ENCODE results near the gene ZNF25.
"Not testable (repeated sequence)": the region's sequence is repeated elsewhere in the genome, so short reads cannot be mapped to it uniquely, and the experiment has no call there.

The ZNF25 gene

DNA sequence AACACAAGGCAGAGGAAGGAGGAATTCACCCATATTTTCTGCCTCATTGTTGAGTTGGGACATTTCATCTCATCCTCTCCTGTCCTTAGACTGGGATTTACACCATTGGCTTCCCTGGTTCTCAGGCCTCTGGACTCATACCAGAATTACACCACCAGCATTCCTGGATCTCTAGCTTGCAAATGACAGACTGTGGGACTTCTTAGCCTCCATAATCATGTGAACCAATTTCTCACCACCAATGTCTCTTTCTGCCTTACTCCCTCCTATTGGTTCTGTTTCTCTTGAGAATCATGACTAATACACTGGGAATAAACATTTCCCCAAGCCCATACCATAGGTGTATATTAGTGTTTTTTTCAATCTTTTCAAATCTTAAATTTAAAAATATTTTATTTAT lies 31.1 kb upstream of the ZNF25 start:
- H3F3A ChIP-seq (ENCODE audit: low read depth): no peaks in the 10 kb centered on the region
- H2AFZ ChIP-seq (ENCODE audit: low read length): no peak overlapping the region
- no peak overlapping the region for H3K4me2 ChIP-seq (ENCODE audit: low read depth, low read length, poor library complexity, severe bottlenecking)
- no peak overlapping the region for H3K4me3 ChIP-seq (ENCODE audit: low read length, poor library complexity, severe bottlenecking)
- no peaks in the 10 kb centered on the region for H3K9me3 ChIP-seq (ENCODE audit: insufficient read depth, low read depth, low read length)
- H3K36me3 ChIP-seq (ENCODE audit: insufficient read depth, low read length): no peaks in the 10 kb centered on the region
- no peaks in the 10 kb centered on the region for H3K27me3 ChIP-seq (ENCODE audit: insufficient read depth, low read length, poor library complexity, severe bottlenecking)
- H3K9me2 ChIP-seq (replicated peaks; ENCODE audit: low read depth, low read length): no peaks in the 10 kb centered on the region
- no peak overlapping the region for H3K9ac ChIP-seq (ENCODE audit: low read depth, low read length, poor library complexity, severe bottlenecking)
- H4K20me1 ChIP-seq (ENCODE audit: insufficient read depth, low read length, poor library complexity, severe bottlenecking): peaks cover 8% of the 10 kb centered on the region
- peaks cover 12% of the 10 kb centered on the region for H3K4me1 ChIP-seq (ENCODE audit: insufficient read depth, low read length, poor library complexity, severe bottlenecking)
- H3K79me2 ChIP-seq (ENCODE audit: insufficient read depth, low read length): peaks cover 16% of the 10 kb centered on the region
- no peak for TF ChIP-seq EZH2phosphoT487 (IDR thresholded peaks at IDR 0.05; ENCODE audit: borderline replicate concordance)
- TF ChIP-seq, protein P1, sequence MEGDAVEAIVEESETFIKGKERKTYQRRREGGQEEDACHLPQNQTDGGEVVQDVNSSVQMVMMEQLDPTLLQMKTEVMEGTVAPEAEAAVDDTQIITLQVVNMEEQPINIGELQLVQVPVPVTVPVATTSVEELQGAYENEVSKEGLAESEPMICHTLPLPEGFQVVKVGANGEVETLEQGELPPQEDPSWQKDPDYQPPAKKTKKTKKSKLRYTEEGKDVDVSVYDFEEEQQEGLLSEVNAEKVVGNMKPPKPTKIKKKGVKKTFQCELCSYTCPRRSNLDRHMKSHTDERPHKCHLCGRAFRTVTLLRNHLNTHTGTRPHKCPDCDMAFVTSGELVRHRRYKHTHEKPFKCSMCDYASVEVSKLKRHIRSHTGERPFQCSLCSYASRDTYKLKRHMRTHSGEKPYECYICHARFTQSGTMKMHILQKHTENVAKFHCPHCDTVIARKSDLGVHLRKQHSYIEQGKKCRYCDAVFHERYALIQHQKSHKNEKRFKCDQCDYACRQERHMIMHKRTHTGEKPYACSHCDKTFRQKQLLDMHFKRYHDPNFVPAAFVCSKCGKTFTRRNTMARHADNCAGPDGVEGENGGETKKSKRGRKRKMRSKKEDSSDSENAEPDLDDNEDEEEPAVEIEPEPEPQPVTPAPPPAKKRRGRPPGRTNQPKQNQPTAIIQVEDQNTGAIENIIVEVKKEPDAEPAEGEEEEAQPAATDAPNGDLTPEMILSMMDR (conservative IDR thresholded peaks at IDR 0.05; ENCODE audit: low read length): no peak

- Histone ChIP-seq H3K9me2 (replicated peaks; ENCODE audit: low read depth, low read length) (no peaks in the 10 kb centered on the region), H3K36me3 (ENCODE audit: insufficient read depth, low read length) (no peaks in the 10 kb centered on the region), H3K9ac (ENCODE audit: low read depth, low read length, poor library complexity, severe bottlenecking) (no peak overlapping the region), H3F3A (ENCODE audit: low read depth) (no peaks in the 10 kb centered on the region), H3K4me1 (ENCODE audit: insufficient read depth, low read length, poor library complexity, severe bottlenecking) (no peaks in the 10 kb centered on the region), H2AFZ (ENCODE audit: low read length) (no peak overlapping the region), H3K9me3 (ENCODE audit: insufficient read depth, low read depth, low read length) (no peaks in the 10 kb centered on the region), H4K20me1 (ENCODE audit: insufficient read depth, low read length, poor library complexity, severe bottlenecking) (no peaks in the 10 kb centered on the region), H3K79me2 (ENCODE audit: insufficient read depth, low read length) (no peaks in the 10 kb centered on the region), H3K4me2 (ENCODE audit: low read depth, low read length, poor library complexity, severe bottlenecking) (no peak overlapping the region), H3K27me3 (ENCODE audit: insufficient read depth, low read length, poor library complexity, severe bottlenecking) (no peaks in the 10 kb centered on the region), H3K4me3 (ENCODE audit: low read length, poor library complexity, severe bottlenecking) (no peak overlapping the region)
- TF ChIP-seq, protein P1 (conservative IDR thresholded peaks at IDR 0.05; ENCODE audit: low read length): no peak
- TF ChIP-seq EZH2phosphoT487 (IDR thresholded peaks at IDR 0.05; ENCODE audit: borderline replicate concordance): no peak
These were observed 27.1 kb upstream of the ZNF25 start for GRCh38 chr10:38003588-38003987.

DNA sequence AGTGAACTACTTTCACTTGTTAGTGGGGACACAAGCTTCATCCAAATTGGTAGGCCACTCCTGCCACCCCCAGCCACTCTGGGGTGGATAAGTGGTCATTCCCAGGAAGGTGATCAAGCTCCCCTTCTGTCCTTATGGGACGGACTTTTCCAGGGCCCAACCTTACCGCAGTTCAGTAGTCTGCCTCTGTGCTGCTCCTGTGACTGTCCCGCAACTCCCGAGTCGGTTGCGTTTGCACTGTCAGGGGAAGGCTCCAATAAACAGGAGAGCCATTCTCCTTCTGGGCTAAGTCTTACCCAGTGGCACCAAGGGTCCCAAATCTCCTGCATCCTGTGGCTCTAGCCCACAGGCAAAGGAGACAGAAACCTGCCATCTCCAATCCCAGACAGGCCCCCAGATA lies 26.6 kb upstream of the ZNF25 start:
- no peaks in the 10 kb centered on the region for H3K36me3 ChIP-seq (ENCODE audit: insufficient read depth, low read length)
- H4K20me1 ChIP-seq (ENCODE audit: insufficient read depth, low read length, poor library complexity, severe bottlenecking): no peaks in the 10 kb centered on the region
- no peaks in the 10 kb centered on the region for H3K27me3 ChIP-seq (ENCODE audit: insufficient read depth, low read length, poor library complexity, severe bottlenecking)
- no peaks in the 10 kb centered on the region for H3K79me2 ChIP-seq (ENCODE audit: insufficient read depth, low read length)
- no peak for TF ChIP-seq EZH2phosphoT487 (IDR thresholded peaks at IDR 0.05; ENCODE audit: borderline replicate concordance)
- TF ChIP-seq, protein P1 (conservative IDR thresholded peaks at IDR 0.05; ENCODE audit: low read length): no peak
- no peak overlapping the region for H3K4me2 ChIP-seq (ENCODE audit: low read depth, low read length, poor library complexity, severe bottlenecking)
- no peaks in the 10 kb centered on the region for H3F3A ChIP-seq (ENCODE audit: low read depth)
- no peaks in the 10 kb centered on the region for H3K4me1 ChIP-seq (ENCODE audit: insufficient read depth, low read length, poor library complexity, severe bottlenecking)
- H3K4me3 ChIP-seq (ENCODE audit: low read length, poor library complexity, severe bottlenecking): no peak overlapping the region
- H2AFZ ChIP-seq (ENCODE audit: low read length): no peak overlapping the region
- no peaks in the 10 kb centered on the region for H3K9me2 ChIP-seq (replicated peaks; ENCODE audit: low read depth, low read length)
- H3K9me3 ChIP-seq (ENCODE audit: insufficient read depth, low read depth, low read length): no peaks in the 10 kb centered on the region
- H3K9ac ChIP-seq (ENCODE audit: low read depth, low read length, poor library complexity, severe bottlenecking): no peak overlapping the region

- not testable (repeated sequence) for H3K4me1 ChIP-seq (ENCODE audit: insufficient read depth, low read length, poor library complexity, severe bottlenecking); H3K36me3 ChIP-seq (ENCODE audit: insufficient read depth, low read length); H3K9ac ChIP-seq (ENCODE audit: low read depth, low read length, poor library complexity, severe bottlenecking); H3K9me3 ChIP-seq (ENCODE audit: insufficient read depth, low read depth, low read length); H3K9me2 ChIP-seq (replicated peaks; ENCODE audit: low read depth, low read length); H3K4me3 ChIP-seq (ENCODE audit: low read length, poor library complexity, severe bottlenecking); H3K27me3 ChIP-seq (ENCODE audit: insufficient read depth, low read length, poor library complexity, severe bottlenecking); H3F3A ChIP-seq (ENCODE audit: low read depth); H3K4me2 ChIP-seq (ENCODE audit: low read depth, low read length, poor library complexity, severe bottlenecking); H4K20me1 ChIP-seq (ENCODE audit: insufficient read depth, low read length, poor library complexity, severe bottlenecking); H3K79me2 ChIP-seq (ENCODE audit: insufficient read depth, low read length); H2AFZ ChIP-seq (ENCODE audit: low read length)
These were observed 24.0 kb upstream of the ZNF25 start for GRCh38 chr10:38000474-38000873.

DNA sequence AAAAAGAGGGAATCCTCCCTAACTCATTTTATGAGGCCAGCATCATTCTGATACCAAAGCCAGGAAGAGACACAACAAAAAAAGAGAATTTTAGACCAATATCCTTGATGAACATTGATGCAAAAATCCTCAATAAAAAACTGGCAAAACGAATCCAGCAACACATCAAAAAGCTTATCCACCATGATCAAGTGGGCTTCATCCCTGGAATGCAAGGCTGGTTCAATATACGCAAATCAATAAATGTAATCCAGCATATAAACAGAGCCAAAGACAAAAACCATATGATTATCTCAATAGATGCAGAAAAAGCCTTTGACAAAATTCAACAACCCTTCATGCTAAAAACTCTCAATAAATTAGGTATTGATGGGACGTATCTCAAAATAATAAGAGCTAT lies 22.5 kb upstream of the ZNF25 start:
- not testable (repeated sequence) for H3K9me2 ChIP-seq (replicated peaks; ENCODE audit: low read depth, low read length); H3K9ac ChIP-seq (ENCODE audit: low read depth, low read length, poor library complexity, severe bottlenecking); H2AFZ ChIP-seq (ENCODE audit: low read length); H3K36me3 ChIP-seq (ENCODE audit: insufficient read depth, low read length); H3K4me2 ChIP-seq (ENCODE audit: low read depth, low read length, poor library complexity, severe bottlenecking); H3K27me3 ChIP-seq (ENCODE audit: insufficient read depth, low read length, poor library complexity, severe bottlenecking); H3K4me3 ChIP-seq (ENCODE audit: low read length, poor library complexity, severe bottlenecking); H3K79me2 ChIP-seq (ENCODE audit: insufficient read depth, low read length); H3F3A ChIP-seq (ENCODE audit: low read depth); H3K9me3 ChIP-seq (ENCODE audit: insufficient read depth, low read depth, low read length); H3K4me1 ChIP-seq (ENCODE audit: insufficient read depth, low read length, poor library complexity, severe bottlenecking); H4K20me1 ChIP-seq (ENCODE audit: insufficient read depth, low read length, poor library complexity, severe bottlenecking)

All from Loucy (cell line).